PC-3 (cell line): ENCODE measurements around the gene RTN1. TPM values are rescaled to one million over a fixed set of nuclear protein-coding genes. Genes with fewer than 3 reads are reported as not detected.

ENCODE experiments used
- ATAC-seq: fragments of 200-7000 bp; cut with Tn5 transposase; 2 replicates; pipeline ENCODE4 v1.9.1; 2020; ENCODE audit warnings: mild to moderate bottlenecking, moderate library complexity
- BruUV-seq: library from RNA; stranded (reverse); fragments of 400-500 nt; replicated peaks from 2 replicates; lab custom pipeline; 2021; lab: Mats Ljungman, UMichigan
- CTCF ChIA-PET: fragments of 300-600 bp; sonication (Branson Sonifier 250); formaldehyde crosslinking; loops from one replicate; lab custom pipeline; 2022; ENCODE audit warnings: antibody characterized with exemption; lab: Charles Lee
- POLR2A ChIA-PET: fragments of 300-600 bp; sonication (Branson Sonifier 250); formaldehyde crosslinking; loops from one replicate; lab custom pipeline; 2022; ENCODE audit warnings: antibody characterized with exemption; ENCODE audit not compliant: unreplicated experiment; lab: Charles Lee
- DNase-seq: peaks from one replicate; pipeline ENCODE4 v3.0.0-alpha.2; 2015
- H2AFZ ChIP-seq: fragments of 300-600 bp; sonication (generic); 2 replicates; pipeline ENCODE4 v1.6.0; 2016; ENCODE audit warnings: antibody characterized with exemption, low read length
- H3F3A ChIP-seq: fragments of 300-600 bp; sonication (generic); one replicate; pipeline ENCODE4 v1.6.0; 2017; ENCODE audit warnings: antibody characterized with exemption, low read length, control low read depth, mild to moderate bottlenecking; ENCODE audit not compliant: unreplicated experiment
- H3K27ac ChIP-seq: fragments of 300-600 bp; sonication (generic); 2 replicates; pipeline ENCODE4 v1.5.1; 2016; ENCODE audit warnings: mild to moderate bottlenecking, low read length
- H3K27me3 ChIP-seq: fragments of 300-600 bp; sonication (generic); 2 replicates; pipeline ENCODE4 v1.6.1; 2016; ENCODE audit warnings: low read length, mixed read lengths
- H3K36me3 ChIP-seq: fragments of 300-600 bp; sonication (generic); 2 replicates; pipeline ENCODE4 v1.6.1; 2016; ENCODE audit warnings: low read depth, mixed run types, low read length, mixed read lengths
- H3K4me1 ChIP-seq: fragments of 300-600 bp; sonication (generic); 2 replicates; pipeline ENCODE4 v1.5.1; 2016; ENCODE audit warnings: low read length; ENCODE audit not compliant: insufficient read depth
- H3K4me2 ChIP-seq: fragments of 300-600 bp; sonication (generic); 2 replicates; pipeline ENCODE4 v1.6.0; 2016; ENCODE audit warnings: low read length
- H3K4me3 ChIP-seq: fragments of 300-600 bp; sonication (generic); 2 replicates; pipeline ENCODE4 v1.5.1; 2016; ENCODE audit warnings: mild to moderate bottlenecking, low read length, mixed read lengths
- H3K79me2 ChIP-seq: fragments of 300-600 bp; sonication (generic); 2 replicates; pipeline ENCODE4 v1.6.1; 2017; ENCODE audit warnings: low read length, mixed read lengths
- H3K9ac ChIP-seq: fragments of 300-600 bp; sonication (generic); 2 replicates; pipeline ENCODE4 v1.6.0; 2016; ENCODE audit warnings: mild to moderate bottlenecking, low read length
- H3K9me2 ChIP-seq: fragments of 300-600 bp; sonication (generic); replicated peaks from 2 replicates; pipeline ENCODE4 v1.6.1; 2016; ENCODE audit warnings: mixed run types, low read length, mixed read lengths
- H3K9me3 ChIP-seq: fragments of 300-600 bp; sonication (generic); 2 replicates; pipeline ENCODE4 v1.6.1; 2016; ENCODE audit warnings: low read length, mixed read lengths
- H4K20me1 ChIP-seq: fragments of 300-600 bp; sonication (generic); 2 replicates; pipeline ENCODE4 v1.6.1; 2016; ENCODE audit warnings: low read length, mixed read lengths
- EZH2 ChIP-seq: fragments of 300-600 bp; sonication (generic); IDR thresholded peaks from one replicate; pipeline ENCODE4 v1.6.1; 2017; ENCODE audit warnings: antibody characterized with exemption, mild to moderate bottlenecking, low read length; ENCODE audit not compliant: unreplicated experiment
- EZH2phosphoT487 ChIP-seq: fragments of 300-600 bp; sonication (generic); IDR thresholded peaks from 2 replicates; pipeline ENCODE4 v1.6.1; 2018; ENCODE audit warnings: mild to moderate bottlenecking, antibody characterized with exemption, low read length, borderline replicate concordance
- intact Hi-C: fragments of 100-400 bp; cut with micrococcal nuclease; formaldehyde crosslinking; loops from 2 replicates; pipeline ENCODE4 v1.9.0; 2023
- total RNA-seq: library from RNA; depleted of rRNA; stranded (reverse); fragments of >200 nt; gene quantifications from 2 replicates; pipeline ENCODE4 v1.2.3, GENCODE V29; 2014
- TF ChIP-seq, protein P1 (sequence below): fragments of 300-600 bp; sonication (generic); conservative IDR thresholded peaks from 2 replicates; pipeline ENCODE4 v1.5.1; 2017; ENCODE audit warnings: antibody characterized with exemption, low read depth, mild to moderate bottlenecking, low read length

Gene RTN1
- total RNA-seq, 1 experiment from 2014 or later, result not detected

DNA sequence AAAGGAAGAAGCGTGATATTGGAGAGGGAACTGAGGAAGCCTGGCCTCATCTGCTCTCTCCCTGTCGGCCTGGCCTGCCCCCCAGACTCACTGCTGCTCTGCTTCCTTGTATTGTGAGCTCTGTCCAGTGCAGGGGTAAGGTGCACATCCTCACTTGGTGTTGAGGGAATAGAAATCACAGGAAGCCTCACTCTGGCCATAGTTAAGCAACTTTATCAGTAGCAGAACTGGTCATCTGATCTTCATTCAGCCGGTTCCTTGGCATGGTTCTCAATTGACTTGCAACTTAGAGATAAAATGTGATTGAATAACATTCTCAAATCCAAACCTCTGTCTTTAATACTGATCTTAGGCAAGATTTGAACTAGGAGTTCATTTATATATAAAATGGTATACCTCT is 282.5 kb downstream of the RTN1 start:
- DNase-seq (no peak), ATAC-seq (no peak)
- peaks cover 4% of the 10 kb centered on the region; the same call in 1 of the 2 replicates for H3K9me3 ChIP-seq
- no peak overlapping the region for H3K4me2 ChIP-seq
- no peak for TF ChIP-seq EZH2phosphoT487
- no TSS peak for BruUV-seq
- H3K79me2 ChIP-seq, result no peaks in the 10 kb centered on the region
- POLR2A ChIA-PET, result no interaction called here
- H3F3A ChIP-seq, result no peaks in the 10 kb centered on the region
- no peaks in the 10 kb centered on the region for H4K20me1 ChIP-seq
- no peak overlapping the region for H3K9ac ChIP-seq
- peaks cover 48% of the 10 kb centered on the region for H3K27me3 ChIP-seq
- no peaks in the 10 kb centered on the region for H3K36me3 ChIP-seq
- CTCF ChIA-PET, result no interaction called here
- H2AFZ ChIP-seq, result no peak overlapping the region
- no peaks in the 10 kb centered on the region for H3K9me2 ChIP-seq
- H3K4me1 ChIP-seq, result no peaks in the 10 kb centered on the region
- H3K27ac ChIP-seq, result no peak overlapping the region
- no peak overlapping the region for H3K4me3 ChIP-seq
- intact Hi-C loops, result no loop called here

DNA sequence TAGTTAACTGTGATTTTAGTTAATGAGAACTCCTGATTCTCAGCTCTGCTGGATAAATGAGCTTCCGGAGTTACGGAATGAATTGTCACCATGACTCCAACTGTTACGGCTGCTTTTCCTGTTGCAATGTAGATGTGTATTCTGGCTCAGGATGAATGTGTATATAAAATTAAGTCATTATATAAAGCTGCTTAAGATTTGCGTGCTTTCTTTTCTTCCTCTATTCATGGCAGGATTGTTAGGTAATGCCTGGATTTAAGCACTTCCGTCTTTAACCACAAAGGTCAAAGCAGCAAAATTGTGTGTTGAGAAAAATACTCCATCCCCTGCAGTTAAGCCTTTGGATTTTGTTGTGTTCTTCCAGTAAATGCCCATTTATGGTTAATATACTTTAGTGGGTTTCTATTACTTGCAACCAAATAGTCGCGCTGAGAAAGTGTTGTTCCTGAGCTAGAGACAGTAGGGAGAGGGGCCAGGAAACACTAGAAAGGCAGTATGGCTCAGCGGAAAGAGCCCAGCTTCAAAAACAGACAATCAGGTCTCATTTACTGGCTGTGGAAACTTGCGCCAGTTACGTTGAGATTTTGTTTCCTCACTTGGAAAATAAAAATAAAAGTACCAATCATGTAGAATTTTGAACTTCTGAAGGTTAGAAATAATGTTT is 284.6 kb downstream of the RTN1 start:
- intact Hi-C loops, result no loop called here
- Histone ChIP-seq H3K4me1 (no peaks in the 10 kb centered on the region), H3K9me3 (no peaks in the 10 kb centered on the region), H3F3A (no peaks in the 10 kb centered on the region), H3K9ac (no peak overlapping the region), H2AFZ (no peak overlapping the region), H3K4me3 (no peak overlapping the region), H3K27ac (no peak overlapping the region), H3K27me3 (peaks cover 56% of the 10 kb centered on the region), H3K36me3 (no peaks in the 10 kb centered on the region), H3K9me2 (no peaks in the 10 kb centered on the region), H3K79me2 (no peaks in the 10 kb centered on the region), H4K20me1 (no peaks in the 10 kb centered on the region), H3K4me2 (no peak overlapping the region)
- DNase-seq, result peak; percentile 28
- BruUV-seq, result no TSS peak
- TF ChIP-seq EZH2, result no peak
- TF ChIP-seq, protein P1, sequence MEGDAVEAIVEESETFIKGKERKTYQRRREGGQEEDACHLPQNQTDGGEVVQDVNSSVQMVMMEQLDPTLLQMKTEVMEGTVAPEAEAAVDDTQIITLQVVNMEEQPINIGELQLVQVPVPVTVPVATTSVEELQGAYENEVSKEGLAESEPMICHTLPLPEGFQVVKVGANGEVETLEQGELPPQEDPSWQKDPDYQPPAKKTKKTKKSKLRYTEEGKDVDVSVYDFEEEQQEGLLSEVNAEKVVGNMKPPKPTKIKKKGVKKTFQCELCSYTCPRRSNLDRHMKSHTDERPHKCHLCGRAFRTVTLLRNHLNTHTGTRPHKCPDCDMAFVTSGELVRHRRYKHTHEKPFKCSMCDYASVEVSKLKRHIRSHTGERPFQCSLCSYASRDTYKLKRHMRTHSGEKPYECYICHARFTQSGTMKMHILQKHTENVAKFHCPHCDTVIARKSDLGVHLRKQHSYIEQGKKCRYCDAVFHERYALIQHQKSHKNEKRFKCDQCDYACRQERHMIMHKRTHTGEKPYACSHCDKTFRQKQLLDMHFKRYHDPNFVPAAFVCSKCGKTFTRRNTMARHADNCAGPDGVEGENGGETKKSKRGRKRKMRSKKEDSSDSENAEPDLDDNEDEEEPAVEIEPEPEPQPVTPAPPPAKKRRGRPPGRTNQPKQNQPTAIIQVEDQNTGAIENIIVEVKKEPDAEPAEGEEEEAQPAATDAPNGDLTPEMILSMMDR, result no peak
- TF ChIP-seq EZH2phosphoT487, result no peak
- ChIA-PET CTCF (no interaction called here), POLR2A (no interaction called here)
- ATAC-seq, result no peak

DNA sequence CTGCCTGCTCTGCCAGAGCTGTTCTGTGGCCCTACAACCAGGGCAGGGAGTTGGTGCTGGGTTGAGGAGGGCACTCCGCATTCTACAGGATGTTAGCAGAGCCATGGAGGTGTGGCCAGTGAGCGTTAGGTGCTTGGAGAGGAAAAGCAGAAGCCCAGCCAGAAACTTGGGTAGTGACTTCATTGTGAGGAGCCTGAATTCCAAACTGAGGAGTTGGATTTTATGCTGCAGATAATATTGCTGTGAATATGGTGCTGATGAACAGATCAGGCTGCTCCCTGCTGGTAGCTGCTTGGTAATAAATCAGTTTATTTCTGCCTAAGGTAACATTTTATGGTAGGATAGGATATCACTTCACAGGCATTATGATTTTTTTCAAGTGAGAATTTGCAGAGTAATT is 286.8 kb downstream of the RTN1 start:
- no peaks in the 10 kb centered on the region for H3K9me3 ChIP-seq
- no peaks in the 10 kb centered on the region for H3F3A ChIP-seq
- no peaks in the 10 kb centered on the region for H4K20me1 ChIP-seq
- no peak overlapping the region for H3K4me2 ChIP-seq
- no peak overlapping the region for H3K9ac ChIP-seq
- peak; percentile 79 for ATAC-seq
- H3K9me2 ChIP-seq, result no peaks in the 10 kb centered on the region
- no peaks in the 10 kb centered on the region for H3K4me1 ChIP-seq
- no peak overlapping the region for H3K27ac ChIP-seq
- POLR2A ChIA-PET, result interaction anchor here (0.6 kb wide), 1 partner anchor 22 kb away, joined by 4 read pairs; no protein-coding TSS in a partner anchor
- intact Hi-C loops, result no loop called here
- CTCF ChIA-PET, result interaction anchor here (0.6 to 0.9 kb wide), 3 partner anchors 48 to 1065 kb away, joined by 3 to 4 read pairs (median 3); partner anchors contain the start of gene SIX1
- H3K27me3 ChIP-seq, result peaks cover 62% of the 10 kb centered on the region
- no peaks in the 10 kb centered on the region for H3K36me3 ChIP-seq
- H3K4me3 ChIP-seq, result no peak overlapping the region
- no TSS peak for BruUV-seq
- no peak overlapping the region for H2AFZ ChIP-seq
- H3K79me2 ChIP-seq, result no peaks in the 10 kb centered on the region
- DNase-seq, result peak; percentile 62
- TF ChIP-seq, protein P1, result peak; percentile 74
- TF ChIP-seq EZH2, result no peak
- no peak for TF ChIP-seq EZH2phosphoT487
